Neuronal stem cell (in vitro differentiated cells): ENCODE data around the gene ARHGEF28.

Experiments
- DNase-seq: peaks from one replicate; pipeline ENCODE4 v3.0.0-alpha.2; 2013; ENCODE audit warnings: low spot score
- H2AFZ ChIP-seq: one replicate; pipeline ENCODE4 v1.6.1; 2013; ENCODE audit warnings: mild to moderate bottlenecking, low read length, inconsistent platforms
- H2AK5ac ChIP-seq: 2 replicates; pipeline ENCODE4 v1.6.1; 2013; ENCODE audit warnings: low read depth, mild to moderate bottlenecking, inconsistent platforms, low read length, moderate library complexity, mixed read lengths
- H2BK120ac ChIP-seq: 2 replicates; pipeline ENCODE4 v1.6.1; 2013; ENCODE audit warnings: low read depth, mild to moderate bottlenecking, inconsistent platforms, low read length, moderate library complexity, mixed read lengths
- H2BK12ac ChIP-seq: one replicate; pipeline ENCODE4 v1.6.1; 2013; ENCODE audit warnings: low read length, inconsistent platforms
- H2BK15ac ChIP-seq: 2 replicates; pipeline ENCODE4 v1.6.1; 2013; ENCODE audit warnings: mild to moderate bottlenecking, low read length, inconsistent platforms, mixed read lengths
- H2BK5ac ChIP-seq: one replicate; pipeline ENCODE4 v1.6.1; 2013; ENCODE audit warnings: inconsistent platforms, mild to moderate bottlenecking, low read length, moderate library complexity
- H3K14ac ChIP-seq: one replicate; pipeline ENCODE4 v1.6.1; 2013; ENCODE audit warnings: low read length, inconsistent platforms
- H3K18ac ChIP-seq: 2 replicates; pipeline ENCODE4 v1.6.1; 2013; ENCODE audit warnings: low read length, inconsistent platforms
- H3K23ac ChIP-seq: 2 replicates; pipeline ENCODE4 v1.6.1; 2013; ENCODE audit warnings: low read depth, mild to moderate bottlenecking, mixed read lengths, low read length, inconsistent platforms; ENCODE audit not compliant: poor library complexity
- H3K27ac ChIP-seq: replicated peaks from 3 replicates; pipeline ENCODE4 v1.5.1; 2013; ENCODE audit warnings: low read length, inconsistent platforms
- H3K27me3 ChIP-seq, 3 experiments: 2 replicates each; pipeline ENCODE4 v1.6.1; 2013; ENCODE audit warnings: low read length in 3 of 3, mild to moderate bottlenecking in 2 of 3, inconsistent platforms in 1 of 3, low read depth in 1 of 3, mixed read lengths in 1 of 3, moderate library complexity in 1 of 3; ENCODE audit not compliant: control insufficient read depth in 3 of 3, insufficient read depth in 3 of 3
- H3K36me3 ChIP-seq, 2 donors: replicated peaks in 1 of 2; 2 replicates each; pipeline ENCODE4 v1.6.1; 2013; ENCODE audit warnings: low read length in 2 of 2; ENCODE audit not compliant: control insufficient read depth in 2 of 2, insufficient read depth in 2 of 2
- H3K4ac ChIP-seq: 2 replicates; pipeline ENCODE4 v1.6.1; 2013; ENCODE audit warnings: inconsistent platforms, mild to moderate bottlenecking, low read length, moderate library complexity
- H3K4me1 ChIP-seq, 2 donors: 1 replicate in 1 of 2; 2 replicates in 1 of 2; pipeline ENCODE4 v1.6.1; 2013; ENCODE audit warnings: low read length in 2 of 2, low read depth in 1 of 2; ENCODE audit not compliant: control insufficient read depth in 2 of 2, insufficient read depth in 1 of 2
- H3K4me2 ChIP-seq: one replicate; pipeline ENCODE4 v1.6.1; 2013; ENCODE audit warnings: mild to moderate bottlenecking, low read length, inconsistent platforms; ENCODE audit not compliant: insufficient read depth, poor library complexity, severe bottlenecking
- H3K4me3 ChIP-seq, 2 donors: 2 replicates each; pipeline ENCODE4 v1.5.1; 2013; ENCODE audit warnings: low read length in 2 of 2, mild to moderate bottlenecking in 2 of 2, inconsistent platforms in 1 of 2, moderate library complexity in 1 of 2
- H3K79me1 ChIP-seq: one replicate; pipeline ENCODE4 v1.6.1; 2013; ENCODE audit warnings: low read depth, mild to moderate bottlenecking, inconsistent platforms, low read length, moderate library complexity
- H3K9ac ChIP-seq: one replicate; pipeline ENCODE4 v1.6.1; 2013; ENCODE audit warnings: mild to moderate bottlenecking, low read depth, low read length, inconsistent platforms; ENCODE audit not compliant: poor library complexity
- H3K9me3 ChIP-seq, 2 donors: replicated peaks in 1 of 2; 2 replicates each; pipeline versions ENCODE3 to v1.6.1; 2013; ENCODE audit warnings: low read length in 2 of 2, mild to moderate bottlenecking in 2 of 2, inconsistent platforms in 1 of 2, low read depth in 1 of 2, mixed read lengths in 1 of 2, moderate library complexity in 1 of 2; ENCODE audit not compliant: control insufficient read depth in 2 of 2, insufficient read depth in 1 of 2
- H4K8ac ChIP-seq: one replicate; pipeline ENCODE4 v1.6.1; 2013; ENCODE audit warnings: low read depth, mild to moderate bottlenecking, inconsistent platforms, low read length, moderate library complexity
- H4K91ac ChIP-seq: one replicate; pipeline ENCODE4 v1.6.1; 2013; ENCODE audit warnings: low read length, low read depth, mild to moderate bottlenecking, inconsistent platforms; ENCODE audit not compliant: poor library complexity
- WGBS, 2 donors: extraction: QIAGEN DNeasy Blood & Tissue Kit; methylation state at CpG; one replicate each; pipeline ENCODE4 v1.1.7; 2013; ENCODE audit warnings: missing lambda C conversion rate in 2 of 2, mixed read lengths in 1 of 2; ENCODE audit not compliant: insufficient read length in 2 of 2, insufficient replicate concordance in 1 of 2; ENCODE audit errors: extremely low coverage in 2 of 2; 5-methylcytosine and 5-hydroxymethylcytosine counted together

Gene ARHGEF28

DNA sequence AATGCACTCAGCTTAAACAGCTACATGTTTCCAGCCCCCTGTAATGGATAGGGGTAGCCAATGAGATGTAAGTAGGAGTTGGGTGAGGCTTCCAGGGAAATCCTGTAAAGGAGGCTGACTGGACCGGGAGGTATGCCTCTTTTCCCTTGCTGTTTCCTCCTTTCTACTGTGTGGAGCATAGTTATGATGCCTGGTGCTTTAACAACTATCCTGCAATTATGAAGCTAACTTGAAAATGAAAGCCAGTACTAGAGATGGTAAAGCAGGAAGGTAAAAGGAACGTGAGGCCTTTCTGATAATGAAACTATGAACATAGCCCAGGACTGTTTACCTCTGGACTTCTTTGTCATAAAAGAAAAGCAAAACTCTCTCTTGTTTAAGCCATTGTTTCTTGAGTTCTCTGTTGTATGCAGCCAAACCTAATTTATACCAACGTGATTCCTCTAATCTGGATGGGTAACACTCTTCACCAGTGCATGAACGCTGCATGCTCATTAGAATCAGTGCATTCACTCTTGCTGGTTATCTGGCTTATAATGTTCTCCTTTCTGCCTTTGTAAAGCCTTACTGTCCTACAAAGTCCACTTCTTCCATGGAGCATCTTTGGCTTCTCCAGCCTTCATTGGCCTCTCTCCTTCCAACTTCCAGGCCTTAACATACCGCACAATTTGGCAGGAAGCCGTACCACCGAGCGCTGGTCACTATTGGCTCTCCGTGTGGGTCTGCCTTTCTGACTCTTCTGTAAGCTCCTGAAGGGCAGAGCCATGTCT lies 8.3 kb upstream of the ARHGEF28 start:
- Histone ChIP-seq H3K36me3 (no peaks in the 10 kb centered on the region), H3K27ac (no peak overlapping the region), H3K9me3 (no peaks in the 10 kb centered on the region), H4K8ac (no peak overlapping the region), H3K79me1 (no peaks in the 10 kb centered on the region), H3K14ac (no peak overlapping the region), H2BK5ac (no peak overlapping the region), H2BK120ac (no peak overlapping the region), H3K18ac (no peak overlapping the region), H4K91ac (no peak overlapping the region), H3K4me1 (no peaks in the 10 kb centered on the region), H2AK5ac (no peak overlapping the region), H3K4me2 (no peak overlapping the region), H2AFZ (no peak overlapping the region), H2BK15ac (no peak overlapping the region), H3K27me3 (peaks cover 0 to 32% (median 0%) of the 10 kb centered on the region in 3 experiments), H2BK12ac (no peak overlapping the region), H3K4ac (no peak overlapping the region), H3K4me3 (no peak overlapping the region), H3K23ac (no peak overlapping the region), H3K9ac (no peak overlapping the region)
- no CpG with 5 or more reads among the region's 9 CpGs for WGBS, 2 donors
- no peak for DNase-seq

DNA sequence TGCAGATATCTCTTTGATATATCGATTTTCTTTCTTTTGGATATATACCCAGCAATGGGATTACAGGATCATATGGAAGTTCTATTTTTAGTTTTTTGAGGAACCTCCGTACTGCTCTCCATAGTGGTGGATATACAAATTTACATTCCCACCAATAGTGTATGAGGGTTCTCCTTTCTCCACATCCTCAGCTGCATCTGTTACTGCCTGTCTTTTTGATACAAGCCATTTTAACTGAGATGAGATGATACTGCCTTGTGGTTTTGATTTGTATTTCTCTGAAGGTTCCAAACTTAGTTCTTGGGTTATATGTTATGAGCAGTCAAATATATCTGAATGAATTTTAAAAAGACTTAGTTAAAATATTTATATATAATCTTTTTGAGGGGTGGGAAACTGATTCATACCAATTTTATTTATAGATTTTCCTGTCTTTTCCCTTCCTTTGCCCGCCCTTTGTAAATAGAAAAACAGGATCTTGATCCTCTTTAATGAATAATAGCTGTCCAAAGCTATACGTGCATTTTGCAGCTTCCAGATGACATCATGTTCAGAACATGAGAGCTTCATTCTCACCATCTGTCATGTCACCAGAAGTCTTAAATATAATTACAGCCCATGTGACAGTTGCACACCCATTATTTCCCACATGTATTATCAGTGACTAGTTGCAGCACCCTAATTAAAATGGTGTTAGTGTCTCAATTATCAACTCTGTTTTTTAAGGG lies 6.2 kb upstream of the ARHGEF28 start:
- WGBS, 2 donors = no CpG with 5 or more reads among the region's 4 CpGs
- no peak overlapping the region for H3K4me3 ChIP-seq
- no peaks in the 10 kb centered on the region for H3K9me3 ChIP-seq

DNA sequence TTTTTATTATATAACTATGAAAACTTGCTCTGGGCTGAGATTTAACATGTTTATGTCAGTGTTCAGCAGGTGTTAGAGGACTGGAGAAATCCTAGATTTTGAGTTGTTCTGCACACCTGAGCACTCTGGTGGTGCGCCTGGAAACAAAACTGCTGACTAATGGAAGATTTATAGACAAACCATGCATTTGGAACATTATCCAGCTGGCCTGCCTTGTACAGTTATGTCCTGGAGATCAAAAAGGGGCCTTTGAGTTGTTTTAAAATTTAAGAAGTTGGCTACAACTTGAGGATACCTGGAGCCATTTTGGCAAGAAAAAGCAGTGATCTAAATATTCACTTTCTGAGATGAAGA lies 5.7 kb upstream of the ARHGEF28 start:
- H3K9me3 ChIP-seq = no peaks in the 10 kb centered on the region
- no CpG with 5 or more reads among the region's 1 CpG for WGBS, 2 donors
- no peaks in the 10 kb centered on the region for H3K36me3 ChIP-seq
- no peak overlapping the region for H3K4me3 ChIP-seq
- no peak overlapping the region for H3K18ac ChIP-seq
- H4K8ac ChIP-seq = no peak overlapping the region
- no peak overlapping the region for H2BK120ac ChIP-seq
- no peak overlapping the region for H4K91ac ChIP-seq
- H2AFZ ChIP-seq = no peak overlapping the region
- H2BK5ac ChIP-seq = no peak overlapping the region
- H3K4me1 ChIP-seq = no peaks in the 10 kb centered on the region
- peaks cover 0 to 51% (median 4%) of the 10 kb centered on the region in 3 experiments for H3K27me3 ChIP-seq
- H2AK5ac ChIP-seq = no peak overlapping the region
- H3K9ac ChIP-seq = no peak overlapping the region
- H3K4me2 ChIP-seq = no peak overlapping the region
- H3K4ac ChIP-seq = no peak overlapping the region
- H3K27ac ChIP-seq = no peak overlapping the region
- no peak overlapping the region for H2BK12ac ChIP-seq
- H2BK15ac ChIP-seq = no peak overlapping the region
- H3K23ac ChIP-seq = no peak overlapping the region
- H3K79me1 ChIP-seq = no peaks in the 10 kb centered on the region
- no peak for DNase-seq
- no peak overlapping the region for H3K14ac ChIP-seq

More for the DNA sequence above, 6.2 kb upstream of the ARHGEF28 start:
- no peaks in the 10 kb centered on the region for H3K36me3 ChIP-seq
- peaks cover 0 to 46% (median under 1%) of the 10 kb centered on the region in 3 experiments for H3K27me3 ChIP-seq
- H2AK5ac ChIP-seq = no peak overlapping the region
- H3K27ac ChIP-seq = no peak overlapping the region
- H3K79me1 ChIP-seq = no peaks in the 10 kb centered on the region
- no peak overlapping the region for H3K4ac ChIP-seq
- no peak overlapping the region for H3K4me2 ChIP-seq
- no peak for DNase-seq
- H4K8ac ChIP-seq = no peak overlapping the region
- H2AFZ ChIP-seq = no peak overlapping the region
- H3K4me1 ChIP-seq = no peaks in the 10 kb centered on the region
- H3K23ac ChIP-seq = no peak overlapping the region
- H2BK120ac ChIP-seq = no peak overlapping the region
- H3K14ac ChIP-seq = no peak overlapping the region
- H2BK5ac ChIP-seq = no peak overlapping the region
- H2BK12ac ChIP-seq = no peak overlapping the region
- H2BK15ac ChIP-seq = no peak overlapping the region
- no peak overlapping the region for H4K91ac ChIP-seq
- H3K9ac ChIP-seq = no peak overlapping the region
- H3K18ac ChIP-seq = no peak overlapping the region

DNA sequence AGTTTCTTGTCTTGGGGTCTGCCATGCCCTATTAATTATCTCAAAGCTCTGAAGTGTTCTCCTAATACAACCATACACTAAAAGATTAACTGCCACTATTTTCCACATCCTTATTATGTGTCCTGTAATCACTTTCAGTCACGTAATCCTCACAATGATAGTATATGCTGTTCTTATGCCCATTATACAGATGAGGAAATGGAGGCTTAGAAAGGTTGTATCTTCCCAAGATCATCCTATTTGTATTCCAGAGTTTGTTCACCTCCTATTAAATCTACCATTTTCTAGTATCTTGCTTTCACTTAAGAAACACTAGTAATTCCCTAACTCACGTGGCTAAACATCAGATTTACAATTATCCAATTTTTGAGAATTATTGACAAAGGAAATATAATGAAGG lies 2.9 kb upstream of the ARHGEF28 start:
- Histone ChIP-seq H3K4me1 (peaks cover 2 to 5% of the 10 kb centered on the region in 2 donors), H2AFZ (no peak overlapping the region), H2BK120ac (no peak overlapping the region), H4K91ac (no peak overlapping the region), H3K18ac (no peak overlapping the region), H3K23ac (no peak overlapping the region), H3K9ac (no peak overlapping the region), H4K8ac (no peak overlapping the region), H2BK5ac (no peak overlapping the region), H3K27me3 (peaks cover 0 to 69% (median 20%) of the 10 kb centered on the region in 3 experiments), H3K9me3 (no peaks in the 10 kb centered on the region), H2BK12ac (no peak overlapping the region), H2AK5ac (no peak overlapping the region), H3K14ac (no peak overlapping the region), H2BK15ac (no peak overlapping the region), H3K4ac (no peak overlapping the region), H3K4me3 (no peak overlapping the region), H3K36me3 (no peaks in the 10 kb centered on the region), H3K4me2 (no peak overlapping the region), H3K79me1 (no peaks in the 10 kb centered on the region), H3K27ac (no peak overlapping the region)
- WGBS, 2 donors = no CpG with 5 or more reads among the region's 2 CpGs
- no peak for DNase-seq
